GM12874 (cell line): Measurements from ENCODE around the gene OAS3.

Source experiments
- CTCF ChIP-seq: IDR thresholded peaks from 2 replicates; pipeline ENCODE4 v1.5.1; 2011; ENCODE audit warnings: low read depth, mild to moderate bottlenecking, control low read depth, low read length, moderate library complexity; ENCODE audit not compliant: insufficient read depth

The OAS3 gene

GRCh38 chr12:112992541-112993398 is 54.5 kb downstream of the OAS3 start:
- peak; percentile 78 for TF ChIP-seq CTCF

DNA sequence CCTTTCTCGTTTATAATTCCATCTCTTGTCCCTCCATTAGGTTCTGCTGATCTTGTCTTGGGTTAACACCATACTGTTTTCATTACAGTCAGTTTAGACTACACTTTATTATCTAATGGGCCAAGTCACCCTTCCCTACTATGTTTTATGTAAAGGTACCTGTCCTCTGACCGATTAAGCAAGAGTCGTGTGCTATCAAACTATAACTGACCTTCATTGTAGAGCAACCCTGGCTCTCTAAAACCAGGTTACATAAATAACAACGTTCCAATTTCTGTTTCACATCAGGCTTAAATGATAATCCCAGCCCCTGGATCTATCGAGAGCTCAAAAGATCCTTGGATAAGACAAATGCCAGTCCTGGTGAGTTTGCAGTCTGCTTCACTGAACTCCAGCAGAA is 56.7 kb downstream of the OAS3 start:
- TF ChIP-seq CTCF, result no peak

- no peak for TF ChIP-seq CTCF
Measured at GRCh38 chr12:112996501-112996900, 58.2 kb downstream of the OAS3 start.

GRCh38 chr12:112997506-112997905 is 59.2 kb downstream of the OAS3 start:
- no peak for TF ChIP-seq CTCF

GRCh38 chr12:112998987-112999767 is 60.9 kb downstream of the OAS3 start:
- no peak for TF ChIP-seq CTCF

- no peak for TF ChIP-seq CTCF
Measured at GRCh38 chr12:113000433-113000832, 62.2 kb downstream of the OAS3 start.

DNA sequence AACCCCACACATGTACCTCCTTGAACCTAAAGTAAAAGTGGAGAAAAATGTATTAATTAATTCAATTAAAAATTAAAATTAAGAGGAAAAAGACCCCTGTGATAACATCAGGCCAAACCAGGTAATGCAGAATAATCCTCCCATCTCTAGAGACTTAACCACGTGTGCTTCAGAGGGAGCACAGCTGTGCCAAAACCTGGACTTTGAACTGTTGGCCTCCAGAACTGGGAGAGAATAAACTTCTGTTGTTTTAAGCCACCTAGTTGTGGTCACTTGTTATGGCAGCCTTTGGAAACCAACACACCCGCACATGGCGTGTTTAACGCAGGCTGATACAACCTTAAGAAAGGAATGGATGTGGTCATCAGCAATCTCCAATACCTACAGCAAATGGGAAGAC is 63.9 kb downstream of the OAS3 start:
- TF ChIP-seq CTCF, result no peak
